HG03039 (cell line): ENCODE measurements around the gene THSD7B.
"Not testable (repeated sequence)": the region's sequence is repeated elsewhere in the genome, so short reads cannot be mapped to it uniquely, and the experiment has no call there.

Experiments used
- ATAC-seq: cut with Tn5 transposase; IDR thresholded peaks from one replicate; pipeline ENCODE4 v1.9.1; 2021; ENCODE audit warnings: mild to moderate bottlenecking, moderate library complexity; ENCODE audit not compliant: unreplicated experiment

The THSD7B gene

GRCh38 chr2:136920652-136921333 lies 155.4 kb downstream of the THSD7B start:
- no peak for ATAC-seq

DNA sequence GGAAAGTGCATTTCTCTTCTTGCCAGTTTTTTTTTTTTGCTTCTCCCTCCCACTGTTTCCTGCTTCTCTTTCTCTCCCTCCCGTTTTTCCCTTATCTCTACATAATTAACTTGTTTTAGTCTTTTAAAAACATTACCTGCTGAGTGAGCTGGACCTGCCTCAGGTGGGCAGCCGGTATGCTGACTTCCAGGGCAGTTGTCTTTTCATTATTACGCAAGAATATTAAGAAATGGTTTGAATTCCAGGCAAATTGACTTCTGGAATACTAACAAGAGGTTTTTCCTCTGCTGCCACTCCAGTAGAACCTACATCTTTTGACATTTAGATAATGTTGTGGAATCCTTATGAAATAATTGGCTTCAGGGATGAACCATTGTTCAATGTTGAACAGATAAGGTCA lies 161.8 kb downstream of the THSD7B start:
- ATAC-seq: no peak

- ATAC-seq: no peak
Observed at GRCh38 chr2:136929531-136929930, 164.2 kb downstream of the THSD7B start.

DNA sequence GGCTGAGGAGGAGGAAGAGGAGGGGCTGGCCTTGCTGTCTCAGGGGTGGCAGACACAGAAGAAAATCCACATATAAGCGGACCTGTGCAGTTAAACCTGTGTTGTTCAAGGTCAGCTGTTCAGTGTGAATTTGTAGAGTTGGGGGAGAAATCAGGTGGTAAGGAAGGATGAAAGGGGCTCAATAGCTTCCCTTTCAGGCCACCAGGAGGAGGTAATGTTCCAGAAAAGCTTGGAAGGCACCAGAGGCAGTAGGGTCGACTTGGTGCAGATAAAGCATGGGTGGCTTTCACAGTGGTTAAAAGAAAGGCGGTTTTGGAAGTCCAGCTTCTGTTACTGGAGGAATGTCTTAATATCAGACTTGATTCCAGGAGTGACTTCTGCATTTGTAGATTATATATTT lies 167.4 kb downstream of the THSD7B start:
- no peak for ATAC-seq

- no peak for ATAC-seq
Observed at GRCh38 chr2:136935119-136935518, 169.8 kb downstream of the THSD7B start.

DNA sequence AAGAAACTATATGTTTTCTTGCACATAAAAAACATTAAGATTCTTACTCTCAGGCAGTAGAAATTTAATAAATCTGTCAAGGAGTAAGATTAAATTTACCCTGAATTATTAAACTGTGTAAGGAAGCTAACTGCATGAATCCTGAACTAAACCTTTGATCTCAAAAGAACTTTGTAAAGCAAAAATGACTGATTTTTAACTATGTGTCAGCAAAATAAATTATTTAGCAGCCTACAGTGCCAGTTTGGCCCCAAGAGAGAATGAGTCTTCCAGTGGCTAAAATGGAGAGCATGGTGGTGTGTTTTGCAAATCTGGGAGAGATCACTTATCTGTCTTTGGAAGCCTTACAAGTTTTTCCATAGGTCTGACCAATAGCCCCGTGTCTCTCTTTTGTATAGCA lies 190.7 kb downstream of the THSD7B start:
- no peak for ATAC-seq

GRCh38 chr2:136957044-136957443 lies 191.7 kb downstream of the THSD7B start:
- no peak for ATAC-seq

- no peak for ATAC-seq
Observed at GRCh38 chr2:136962105-136962725, 196.9 kb downstream of the THSD7B start.

GRCh38 chr2:136966485-136966884 lies 201.1 kb downstream of the THSD7B start:
- ATAC-seq: no peak

- ATAC-seq: no peak
Observed at GRCh38 chr2:136980303-136980702, 215.0 kb downstream of the THSD7B start.

- not testable (repeated sequence) for ATAC-seq
Observed at GRCh38 chr2:136981689-136982088, 216.3 kb downstream of the THSD7B start.

DNA sequence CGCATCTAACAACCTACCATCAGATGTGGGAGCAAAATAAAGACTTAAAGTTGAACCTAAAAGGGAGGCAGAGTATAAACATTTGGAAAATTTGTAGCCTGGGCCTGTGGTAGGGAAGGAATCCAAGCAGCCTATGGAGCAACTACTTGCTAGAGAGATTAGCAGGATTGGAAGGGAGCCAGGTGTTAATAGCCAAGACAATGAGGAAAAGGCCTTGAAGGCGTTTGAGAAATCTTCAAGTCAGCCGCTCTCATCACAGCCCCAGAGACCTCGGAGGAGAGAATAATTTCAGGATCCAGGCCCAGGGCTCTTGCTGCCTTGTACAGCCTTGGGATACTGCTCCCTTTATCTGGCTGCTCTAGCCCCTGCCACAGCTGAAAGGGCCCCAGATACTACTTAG lies 219.7 kb downstream of the THSD7B start:
- ATAC-seq: no peak

GRCh38 chr2:136986605-136987221 lies 221.4 kb downstream of the THSD7B start:
- ATAC-seq: no peak

- ATAC-seq: no peak
Observed at GRCh38 chr2:136990316-136990715, 225.0 kb downstream of the THSD7B start.

GRCh38 chr2:136994793-136995192 lies 229.4 kb downstream of the THSD7B start:
- ATAC-seq: no peak

DNA sequence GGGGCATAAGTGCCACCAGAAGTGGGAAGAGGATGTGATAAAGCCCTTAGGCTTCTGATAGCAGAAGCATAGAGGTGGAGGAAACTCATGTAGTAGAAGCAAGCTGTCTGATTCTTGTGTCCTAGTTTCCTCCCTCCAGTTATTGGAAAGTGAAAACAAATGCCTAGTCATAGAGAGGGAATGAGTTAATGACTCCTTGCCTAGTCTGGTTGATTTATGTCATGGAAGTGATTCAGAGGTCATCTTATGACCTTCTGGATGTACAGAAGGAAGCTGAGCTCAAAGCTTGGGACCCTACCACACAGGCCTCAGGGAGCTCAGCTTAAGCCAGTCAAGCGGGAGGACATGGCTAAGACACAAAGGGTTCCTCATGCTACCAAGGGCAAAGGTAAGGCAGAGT lies 232.2 kb downstream of the THSD7B start:
- no peak for ATAC-seq

- no peak for ATAC-seq
Observed at GRCh38 chr2:137000811-137001210, 235.5 kb downstream of the THSD7B start.

DNA sequence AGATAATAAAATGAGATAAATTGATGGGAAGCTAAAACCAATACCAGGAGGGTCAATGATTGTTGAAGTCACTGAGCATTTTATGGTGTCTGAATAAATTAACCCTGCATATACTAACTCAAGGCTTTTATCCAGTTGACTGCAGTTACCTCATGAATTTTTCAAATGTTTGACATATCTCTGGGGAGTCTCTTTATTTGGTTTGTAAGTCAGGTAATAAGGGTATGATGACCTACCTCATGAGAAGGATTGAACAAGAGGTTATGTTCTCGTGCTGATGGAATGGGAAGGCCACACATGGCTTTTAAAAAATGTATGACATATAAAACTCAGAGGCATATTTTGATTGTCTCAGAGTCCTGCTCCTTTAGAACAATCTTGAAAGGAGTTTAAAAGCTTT lies 237.6 kb downstream of the THSD7B start:
- no peak for ATAC-seq

DNA sequence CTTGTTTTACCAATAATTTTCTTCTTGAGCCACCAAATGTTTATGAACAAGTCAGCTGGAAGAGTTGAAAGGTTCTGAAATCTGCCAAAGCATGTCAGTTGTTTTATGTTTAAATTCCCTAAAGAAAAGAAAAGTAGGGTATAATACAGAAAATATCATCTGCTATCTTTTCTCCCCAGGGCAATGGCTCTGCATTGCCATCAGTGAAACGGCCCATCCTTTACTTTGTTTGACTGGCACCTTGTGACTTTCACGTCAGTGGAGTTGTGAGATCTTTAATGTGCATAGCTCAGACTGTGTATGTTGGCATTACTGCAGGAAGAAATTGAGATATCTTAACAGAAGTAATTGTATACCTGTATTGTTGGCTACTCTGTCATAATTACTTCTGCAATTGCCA lies 239.9 kb downstream of the THSD7B start:
- ATAC-seq: no peak

DNA sequence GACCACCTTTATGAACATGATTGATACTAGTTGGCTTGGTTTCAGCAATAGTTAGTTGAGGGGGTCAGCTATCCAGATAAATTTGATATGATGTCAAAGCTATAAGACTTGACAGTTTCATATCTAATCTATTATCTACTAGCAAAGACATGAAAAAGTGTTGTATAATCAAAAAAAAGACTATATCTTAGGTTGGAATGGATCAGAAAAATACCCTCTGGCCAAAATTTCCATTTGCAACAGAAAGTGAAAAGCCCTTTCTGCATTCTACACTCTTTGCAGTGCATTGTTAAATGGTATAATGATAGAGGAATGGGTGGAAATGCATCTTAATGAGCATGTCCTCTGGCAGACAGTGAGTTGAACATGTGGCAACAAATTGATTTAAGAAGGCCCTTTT lies 242.6 kb downstream of the THSD7B start:
- no peak for ATAC-seq

GRCh38 chr2:137009953-137010352 lies 244.6 kb downstream of the THSD7B start:
- ATAC-seq: no peak

GRCh38 chr2:137020452-137021196 lies 255.3 kb downstream of the THSD7B start:
- no peak for ATAC-seq
